ENCODE data around the gene RPUSD3.

DNA sequence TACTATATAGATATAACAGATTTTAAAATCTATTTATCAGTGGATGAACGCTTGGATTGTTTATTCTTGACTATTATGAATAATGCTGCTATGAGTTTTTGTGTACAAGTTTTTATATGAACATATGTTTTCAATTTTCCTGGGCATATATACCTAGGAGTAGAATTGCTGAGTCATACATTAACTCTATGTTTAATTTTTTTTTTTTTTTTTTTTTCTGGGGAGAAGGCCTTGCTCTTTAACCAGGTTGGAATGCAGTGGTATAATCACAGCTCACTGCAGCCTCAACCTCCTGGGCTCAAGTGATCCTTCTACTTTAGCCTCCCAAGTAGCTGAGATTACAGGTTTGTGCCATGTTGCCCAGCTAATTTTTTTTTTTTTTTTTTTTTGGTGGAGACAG, 27.2 kb upstream of the RPUSD3 start:
- TF ChIP-seq, protein P1, sequence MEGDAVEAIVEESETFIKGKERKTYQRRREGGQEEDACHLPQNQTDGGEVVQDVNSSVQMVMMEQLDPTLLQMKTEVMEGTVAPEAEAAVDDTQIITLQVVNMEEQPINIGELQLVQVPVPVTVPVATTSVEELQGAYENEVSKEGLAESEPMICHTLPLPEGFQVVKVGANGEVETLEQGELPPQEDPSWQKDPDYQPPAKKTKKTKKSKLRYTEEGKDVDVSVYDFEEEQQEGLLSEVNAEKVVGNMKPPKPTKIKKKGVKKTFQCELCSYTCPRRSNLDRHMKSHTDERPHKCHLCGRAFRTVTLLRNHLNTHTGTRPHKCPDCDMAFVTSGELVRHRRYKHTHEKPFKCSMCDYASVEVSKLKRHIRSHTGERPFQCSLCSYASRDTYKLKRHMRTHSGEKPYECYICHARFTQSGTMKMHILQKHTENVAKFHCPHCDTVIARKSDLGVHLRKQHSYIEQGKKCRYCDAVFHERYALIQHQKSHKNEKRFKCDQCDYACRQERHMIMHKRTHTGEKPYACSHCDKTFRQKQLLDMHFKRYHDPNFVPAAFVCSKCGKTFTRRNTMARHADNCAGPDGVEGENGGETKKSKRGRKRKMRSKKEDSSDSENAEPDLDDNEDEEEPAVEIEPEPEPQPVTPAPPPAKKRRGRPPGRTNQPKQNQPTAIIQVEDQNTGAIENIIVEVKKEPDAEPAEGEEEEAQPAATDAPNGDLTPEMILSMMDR (IDR thresholded peaks at IDR 0.05): no peak
- TF ChIP-seq POLR2A (IDR thresholded peaks at IDR 0.05): no peak
